Glomerular endothelial cell (primary cell): ENCODE results near the gene SETD2. TPM values are rescaled to one million over a fixed set of nuclear protein-coding genes. Genes with fewer than 3 reads are reported as not detected.

Experiments
- DNase-seq: peaks from one replicate; pipeline ENCODE4 v3.0.0-alpha.2; 2011; ENCODE audit warnings: low read depth, low spot score; ENCODE audit errors: extremely low read depth
- total RNA-seq: library from RNA; depleted of rRNA; stranded (reverse); fragments of >200 nt; gene quantifications from 2 replicates; pipeline ENCODE4 v1.2.3, GENCODE V29; 2015

SETD2 gene
- total RNA-seq, 1 donor from 2014 or later, result 43.2 TPM

DNA sequence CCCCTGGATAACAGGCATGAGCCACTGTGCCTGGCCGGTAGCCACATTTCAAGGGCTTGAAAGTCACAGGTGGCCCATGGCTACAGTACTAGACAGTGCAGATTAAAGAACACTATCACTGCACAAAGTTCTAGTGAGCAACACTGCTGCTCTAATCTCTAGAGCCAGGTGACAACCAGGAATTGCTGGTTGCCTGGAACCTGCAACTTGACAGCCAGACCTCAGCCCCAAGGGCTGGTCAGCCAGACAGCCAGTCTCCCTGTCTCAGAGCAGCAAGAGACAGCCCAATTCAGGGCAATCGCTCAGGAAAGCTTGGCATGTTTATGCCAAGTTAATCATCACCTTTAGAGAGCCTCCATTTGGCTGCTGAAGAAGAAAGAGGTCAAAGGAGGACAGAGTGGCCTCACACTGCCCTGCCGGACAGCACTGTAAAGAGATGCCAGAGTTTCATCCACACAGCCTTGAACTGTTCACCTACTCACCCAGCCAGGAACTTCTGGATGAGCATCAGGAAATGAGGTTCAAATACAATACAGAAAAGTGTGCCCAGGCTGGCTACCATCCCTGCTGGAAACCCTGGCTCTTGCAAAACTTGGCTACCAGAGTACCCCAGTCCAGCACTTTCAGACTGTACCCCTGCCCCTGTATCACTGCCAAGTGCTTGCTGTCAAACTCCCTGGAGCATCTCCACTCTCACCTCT lies 193.4 kb downstream of the SETD2 start:
- DNase-seq, result no peak

DNA sequence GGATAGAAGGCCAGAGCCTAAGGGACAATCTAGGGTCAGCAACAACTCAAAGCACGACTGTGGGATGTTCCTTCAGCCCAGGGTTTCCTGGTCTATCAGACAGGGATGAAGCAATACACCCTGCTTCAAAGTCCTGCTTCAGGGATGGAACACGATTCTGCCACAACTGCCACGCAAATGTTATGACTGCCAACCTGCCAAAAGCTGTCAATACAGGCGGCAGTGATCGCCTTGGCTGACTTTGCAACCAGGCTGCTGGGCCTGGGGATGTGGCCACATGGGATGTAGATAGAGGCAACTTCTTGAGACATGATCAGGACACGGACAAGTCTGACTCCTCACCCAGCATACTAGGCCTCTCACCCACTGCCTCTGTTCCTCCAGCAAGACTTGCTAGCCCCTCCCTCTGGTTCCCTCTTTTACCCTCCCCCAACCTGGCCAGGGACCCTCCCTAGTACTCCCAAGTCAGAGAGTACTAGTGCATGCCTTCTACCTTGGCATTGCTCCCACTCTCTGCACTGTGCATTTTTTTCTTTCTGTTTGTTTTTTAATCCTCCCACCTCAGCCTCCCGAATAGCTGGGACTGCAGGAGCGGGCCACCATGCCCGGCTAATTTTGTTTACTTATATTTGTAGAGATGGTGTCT lies 195.0 kb downstream of the SETD2 start:
- no peak for DNase-seq

DNA sequence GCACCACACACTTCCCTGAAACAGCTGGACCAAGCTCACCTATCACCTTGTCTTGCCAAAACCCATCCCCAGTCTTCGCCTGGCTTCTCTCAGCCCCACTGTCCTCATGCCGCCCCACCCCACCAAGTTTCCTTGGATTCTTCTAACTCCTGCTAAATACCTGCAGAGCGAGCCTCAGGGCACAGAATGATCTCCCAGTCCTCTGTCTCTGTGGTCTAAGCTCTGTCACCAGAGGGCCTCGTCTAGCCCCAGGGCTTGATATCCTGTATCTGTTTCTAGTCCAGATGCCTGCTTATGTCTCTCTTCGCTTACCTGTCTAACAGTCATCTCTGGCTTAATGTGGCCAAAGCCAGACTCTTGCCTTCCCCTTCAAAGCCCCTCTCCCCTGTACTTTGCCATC lies 197.1 kb downstream of the SETD2 start:
- DNase-seq, result no peak

Other genes with a start within 250 kb of the SETD2 start
- 38.4 and 39.6 TPM in 2 replicates for gene CCDC12, start 187.4 kb downstream of the SETD2 start, total RNA-seq
- gene NBEAL2, start 184.4 kb downstream of the SETD2 start, total RNA-seq, result 51.7 and 98.0 TPM in 2 replicates
- 13.9 TPM in 2 replicates for gene KIF9, start 118.7 kb upstream of the SETD2 start, total RNA-seq
- 17.5 and 23.9 TPM in 2 replicates for gene KLHL18, start 118.8 kb upstream of the SETD2 start, total RNA-seq
- 50.8 and 231 TPM in 2 replicates for gene PTPN23, start 216.9 kb upstream of the SETD2 start, total RNA-seq